K562 (cell line): ENCODE results near the gene FH. TPM values are rescaled to one million over a fixed set of nuclear protein-coding genes. Genes with fewer than 3 reads are reported as not detected.

Experiments used
- L3MBTL2 ChIP-seq: fragments of 450-650 bp; IDR thresholded peaks from 2 replicates; pipeline ENCODE4 v1.6.1; 2016; ENCODE audit warnings: mild to moderate bottlenecking, moderate library complexity
- RCOR1 ChIP-seq, 2 experiments: IDR thresholded peaks; 2 replicates each; pipeline ENCODE4 v1.6.1; 2012; ENCODE audit warnings: low read depth in 2 of 2, low read length in 2 of 2, borderline replicate concordance in 1 of 2, improper control_type of control experiment in 1 of 2
- SIN3A ChIP-seq, 2 experiments: fragments of 150-350 bp in 1 of 2; IDR thresholded peaks; 2 replicates each; pipeline ENCODE4 v1.6.1; 2011 to 2016; ENCODE audit warnings: borderline replicate concordance in 2 of 2, low read depth in 2 of 2, low read length in 2 of 2, mild to moderate bottlenecking in 2 of 2, moderate library complexity in 2 of 2; ENCODE audit not compliant: control insufficient read depth in 1 of 2
- TCF7 ChIP-seq: sonication (generic); IDR thresholded peaks from 2 replicates; pipeline ENCODE4 v1.6.1; 2016; ENCODE audit warnings: antibody characterized with exemption, borderline replicate concordance
- TCFL5 ChIP-seq: fragments of 250-450 bp; sonication (Bioruptor Pico); conservative IDR thresholded peaks from 2 replicates; pipeline ENCODE4 v1.6.1; 2021; ENCODE audit warnings: mild to moderate bottlenecking, moderate library complexity, matching md5 sums
- TEAD1 ChIP-seq, 2 experiments: fragments of 450-650 bp in 1 of 2; sonication (generic) in 1 of 2; formaldehyde crosslinking; IDR thresholded peaks; 2 replicates each; pipeline versions ENCODE4 v1.4.0 to v1.8.0; 2020 to 2022; ENCODE audit warnings: mild to moderate bottlenecking in 2 of 2, missing genetic modification reagents in 1 of 2
- THRAP3 ChIP-seq: fragments of 450-650 bp; IDR thresholded peaks from 2 replicates; pipeline ENCODE4 v1.6.1; 2016; ENCODE audit warnings: mild to moderate bottlenecking, inconsistent platforms, borderline replicate concordance
- ZKSCAN3 ChIP-seq: fragments of 250-450 bp; sonication (Bioruptor Pico); IDR thresholded peaks from 2 replicates; pipeline ENCODE4 v1.4.0; 2020
- ZNF551 ChIP-seq: fragments of 250-450 bp; sonication (Bioruptor Pico); IDR thresholded peaks from 2 replicates; pipeline ENCODE4 v1.5.0; 2021; ENCODE audit warnings: mild to moderate bottlenecking, moderate library complexity
- polyA plus RNA-seq, 8 experiments: library from polyadenylated mRNA; depleted of rRNA in 4 of 8; stranded (reverse) in 5 of 8; unstranded in 3 of 8; fragments of >200 nt; fragmentation: Nextera tagmentation in 2 of 8; fragmentation: Illumina TruSeq in 1 of 8; extraction: Ambion mirVana in 2 of 8; extraction: Trizol in 1 of 8; gene quantifications; 2 replicates each; pipeline versions ENCODE4 v1.2.1 to v1.2.3, GENCODE V29; 2011 to 2014; ENCODE audit warnings: inconsistent platforms in 1 of 8, missing spikeins in 1 of 8
- total RNA-seq, 7 experiments: library from RNA; depleted of rRNA in 6 of 7; stranded (reverse); fragments of >200 nt in 6 of 7; fragmentation: Illumina TruSeq in 2 of 7; extraction: Trizol in 2 of 7; gene quantifications; 2 replicates each; pipeline versions ENCODE4 v1.2.1 to v1.2.3, GENCODE V29; 2011 to 2021; ENCODE audit warnings: low replicate concordance in 1 of 7
- TF ChIP-seq, protein P1 (sequence below): sonication (generic); formaldehyde crosslinking; IDR thresholded peaks from 2 replicates; pipeline ENCODE4 v1.8.0; 2022; ENCODE audit warnings: mild to moderate bottlenecking, missing genetic modification reagents
- TF ChIP-seq, protein P2 (sequence below): fragments of 450-650 bp; IDR thresholded peaks from 2 replicates; pipeline ENCODE4 v1.6.1; 2016; ENCODE audit warnings: antibody characterized with exemption
- TF ChIP-seq, protein P3 (sequence below): fragments of 250-450 bp; sonication (Bioruptor Pico); IDR thresholded peaks from 2 replicates; pipeline ENCODE4 v1.4.0; 2020; ENCODE audit warnings: mild to moderate bottlenecking, moderate library complexity
- TF ChIP-seq, protein P4 (sequence below): fragments of 450-650 bp; IDR thresholded peaks from 2 replicates; pipeline ENCODE4 v1.7.1; 2018; ENCODE audit warnings: mild to moderate bottlenecking, low read depth; ENCODE audit not compliant: partially characterized antibody
- TF ChIP-seq, protein P5 (sequence below): fragments of 450-650 bp; formaldehyde crosslinking; IDR thresholded peaks from 2 replicates; pipeline ENCODE4 v1.4.0; 2020; ENCODE audit warnings: mild to moderate bottlenecking, mixed read lengths

Gene FH
- total and polyA plus RNA-seq, 9 of the 15 experiments (the other 6 are each of a cell fraction or from before 2014, with no cell fraction given), result 117 to 240 (median 211) TPM

DNA sequence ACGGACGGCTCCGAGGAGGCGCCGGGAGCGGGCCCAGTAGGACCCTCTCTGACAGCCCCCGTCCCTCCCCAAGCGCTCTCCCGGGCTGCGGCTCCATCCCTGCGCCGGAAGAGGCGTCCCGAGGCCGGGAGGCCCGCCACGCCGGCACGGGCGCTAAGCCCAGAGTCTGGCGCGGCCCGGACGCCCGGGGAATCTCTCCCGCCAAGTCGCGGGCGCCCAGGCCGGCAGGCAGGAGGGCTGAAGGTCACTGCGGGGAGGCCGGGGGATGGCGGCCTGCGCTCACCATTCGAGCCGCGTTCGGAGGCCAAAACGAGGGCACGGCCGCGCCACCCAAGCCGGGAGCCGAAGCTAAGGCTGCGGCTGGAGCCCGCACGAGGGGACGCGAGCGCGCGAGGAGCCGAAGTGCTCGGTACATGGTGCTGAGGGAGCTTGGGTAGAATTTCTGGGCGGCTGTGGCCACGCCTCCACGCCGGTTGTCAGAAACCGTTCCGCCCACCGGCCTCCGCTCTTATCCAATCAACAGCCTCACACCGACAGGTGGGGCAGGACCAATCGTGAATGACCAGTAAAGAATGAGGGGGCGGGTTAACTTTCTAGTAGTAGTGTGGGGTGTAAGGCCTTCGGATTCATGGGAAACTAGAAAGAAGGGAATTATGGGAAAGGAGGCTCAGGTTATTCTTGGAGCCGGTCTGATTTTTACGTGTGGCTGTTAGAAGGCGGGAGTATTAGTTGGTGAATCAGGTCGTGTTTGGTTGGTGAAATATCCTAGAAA is at the start of gene FH (continued):
- TF ChIP-seq L3MBTL2 (peak; percentile 92), ZKSCAN3 (CRISPR knock-in tag) (no peak), THRAP3 (no peak), SIN3A (IDR thresholded peaks at IDR 0.05; ENCODE audit: borderline replicate concordance in 2 of 2, control insufficient read depth in 1 of 2, low read depth in 2 of 2, low read length in 2 of 2) (peak; percentile 59 to 88), RCOR1 (IDR thresholded peaks at IDR 0.05; ENCODE audit: borderline replicate concordance in 1 of 2, low read depth in 2 of 2, low read length in 2 of 2) (peak; percentile 26 to 73; a peak in 3 of 4 replicates), TCFL5 (CRISPR knock-in tag) (no peak), ZNF551 (CRISPR knock-in tag) (no peak), TEAD1 (CRISPR knock-in tag; IDR thresholded peaks at IDR 0.05) (no peak), TCF7 (peak; percentile 34; the same call in 1 of the 2 replicates)
- TF ChIP-seq, protein P1, sequence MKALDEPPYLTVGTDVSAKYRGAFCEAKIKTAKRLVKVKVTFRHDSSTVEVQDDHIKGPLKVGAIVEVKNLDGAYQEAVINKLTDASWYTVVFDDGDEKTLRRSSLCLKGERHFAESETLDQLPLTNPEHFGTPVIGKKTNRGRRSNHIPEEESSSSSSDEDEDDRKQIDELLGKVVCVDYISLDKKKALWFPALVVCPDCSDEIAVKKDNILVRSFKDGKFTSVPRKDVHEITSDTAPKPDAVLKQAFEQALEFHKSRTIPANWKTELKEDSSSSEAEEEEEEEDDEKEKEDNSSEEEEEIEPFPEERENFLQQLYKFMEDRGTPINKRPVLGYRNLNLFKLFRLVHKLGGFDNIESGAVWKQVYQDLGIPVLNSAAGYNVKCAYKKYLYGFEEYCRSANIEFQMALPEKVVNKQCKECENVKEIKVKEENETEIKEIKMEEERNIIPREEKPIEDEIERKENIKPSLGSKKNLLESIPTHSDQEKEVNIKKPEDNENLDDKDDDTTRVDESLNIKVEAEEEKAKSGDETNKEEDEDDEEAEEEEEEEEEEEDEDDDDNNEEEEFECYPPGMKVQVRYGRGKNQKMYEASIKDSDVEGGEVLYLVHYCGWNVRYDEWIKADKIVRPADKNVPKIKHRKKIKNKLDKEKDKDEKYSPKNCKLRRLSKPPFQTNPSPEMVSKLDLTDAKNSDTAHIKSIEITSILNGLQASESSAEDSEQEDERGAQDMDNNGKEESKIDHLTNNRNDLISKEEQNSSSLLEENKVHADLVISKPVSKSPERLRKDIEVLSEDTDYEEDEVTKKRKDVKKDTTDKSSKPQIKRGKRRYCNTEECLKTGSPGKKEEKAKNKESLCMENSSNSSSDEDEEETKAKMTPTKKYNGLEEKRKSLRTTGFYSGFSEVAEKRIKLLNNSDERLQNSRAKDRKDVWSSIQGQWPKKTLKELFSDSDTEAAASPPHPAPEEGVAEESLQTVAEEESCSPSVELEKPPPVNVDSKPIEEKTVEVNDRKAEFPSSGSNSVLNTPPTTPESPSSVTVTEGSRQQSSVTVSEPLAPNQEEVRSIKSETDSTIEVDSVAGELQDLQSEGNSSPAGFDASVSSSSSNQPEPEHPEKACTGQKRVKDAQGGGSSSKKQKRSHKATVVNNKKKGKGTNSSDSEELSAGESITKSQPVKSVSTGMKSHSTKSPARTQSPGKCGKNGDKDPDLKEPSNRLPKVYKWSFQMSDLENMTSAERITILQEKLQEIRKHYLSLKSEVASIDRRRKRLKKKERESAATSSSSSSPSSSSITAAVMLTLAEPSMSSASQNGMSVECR, result no peak; the same call in 1 of the 2 replicates
- TF ChIP-seq, protein P2, sequence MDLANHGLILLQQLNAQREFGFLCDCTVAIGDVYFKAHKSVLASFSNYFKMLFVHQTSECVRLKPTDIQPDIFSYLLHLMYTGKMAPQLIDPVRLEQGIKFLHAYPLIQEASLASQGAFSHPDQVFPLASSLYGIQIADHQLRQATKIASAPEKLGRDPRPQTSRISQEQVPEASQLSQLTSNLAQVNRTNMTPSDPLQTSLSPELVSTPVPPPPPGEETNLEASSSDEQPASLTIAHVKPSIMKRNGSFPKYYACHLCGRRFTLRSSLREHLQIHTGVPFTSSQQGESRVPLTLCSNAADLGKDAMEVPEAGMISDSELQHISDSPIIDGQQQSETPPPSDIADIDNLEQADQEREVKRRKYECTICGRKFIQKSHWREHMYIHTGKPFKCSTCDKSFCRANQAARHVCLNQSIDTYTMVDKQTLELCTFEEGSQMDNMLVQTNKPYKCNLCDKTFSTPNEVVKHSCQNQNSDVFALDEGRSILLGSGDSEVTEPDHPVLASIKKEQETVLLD, result no peak; the same call in 1 of the 2 replicates
- TF ChIP-seq, protein P3, sequence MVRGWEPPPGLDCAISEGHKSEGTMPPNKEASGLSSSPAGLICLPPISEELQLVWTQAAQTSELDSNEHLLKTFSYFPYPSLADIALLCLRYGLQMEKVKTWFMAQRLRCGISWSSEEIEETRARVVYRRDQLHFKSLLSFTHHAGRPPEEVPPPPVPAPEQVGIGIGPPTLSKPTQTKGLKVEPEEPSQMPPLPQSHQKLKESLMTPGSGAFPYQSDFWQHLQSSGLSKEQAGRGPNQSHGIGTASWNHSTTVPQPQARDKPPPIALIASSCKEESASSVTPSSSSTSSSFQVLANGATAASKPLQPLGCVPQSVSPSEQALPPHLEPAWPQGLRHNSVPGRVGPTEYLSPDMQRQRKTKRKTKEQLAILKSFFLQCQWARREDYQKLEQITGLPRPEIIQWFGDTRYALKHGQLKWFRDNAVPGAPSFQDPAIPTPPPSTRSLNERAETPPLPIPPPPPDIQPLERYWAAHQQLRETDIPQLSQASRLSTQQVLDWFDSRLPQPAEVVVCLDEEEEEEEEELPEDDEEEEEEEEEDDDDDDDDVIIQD (CRISPR knock-in tag), result no peak
- TF ChIP-seq, protein P4, sequence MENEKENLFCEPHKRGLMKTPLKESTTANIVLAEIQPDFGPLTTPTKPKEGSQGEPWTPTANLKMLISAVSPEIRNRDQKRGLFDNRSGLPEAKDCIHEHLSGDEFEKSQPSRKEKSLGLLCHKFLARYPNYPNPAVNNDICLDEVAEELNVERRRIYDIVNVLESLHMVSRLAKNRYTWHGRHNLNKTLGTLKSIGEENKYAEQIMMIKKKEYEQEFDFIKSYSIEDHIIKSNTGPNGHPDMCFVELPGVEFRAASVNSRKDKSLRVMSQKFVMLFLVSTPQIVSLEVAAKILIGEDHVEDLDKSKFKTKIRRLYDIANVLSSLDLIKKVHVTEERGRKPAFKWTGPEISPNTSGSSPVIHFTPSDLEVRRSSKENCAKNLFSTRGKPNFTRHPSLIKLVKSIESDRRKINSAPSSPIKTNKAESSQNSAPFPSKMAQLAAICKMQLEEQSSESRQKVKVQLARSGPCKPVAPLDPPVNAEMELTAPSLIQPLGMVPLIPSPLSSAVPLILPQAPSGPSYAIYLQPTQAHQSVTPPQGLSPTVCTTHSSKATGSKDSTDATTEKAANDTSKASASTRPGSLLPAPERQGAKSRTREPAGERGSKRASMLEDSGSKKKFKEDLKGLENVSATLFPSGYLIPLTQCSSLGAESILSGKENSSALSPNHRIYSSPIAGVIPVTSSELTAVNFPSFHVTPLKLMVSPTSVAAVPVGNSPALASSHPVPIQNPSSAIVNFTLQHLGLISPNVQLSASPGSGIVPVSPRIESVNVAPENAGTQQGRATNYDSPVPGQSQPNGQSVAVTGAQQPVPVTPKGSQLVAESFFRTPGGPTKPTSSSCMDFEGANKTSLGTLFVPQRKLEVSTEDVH, result no peak
- TF ChIP-seq, protein P5, sequence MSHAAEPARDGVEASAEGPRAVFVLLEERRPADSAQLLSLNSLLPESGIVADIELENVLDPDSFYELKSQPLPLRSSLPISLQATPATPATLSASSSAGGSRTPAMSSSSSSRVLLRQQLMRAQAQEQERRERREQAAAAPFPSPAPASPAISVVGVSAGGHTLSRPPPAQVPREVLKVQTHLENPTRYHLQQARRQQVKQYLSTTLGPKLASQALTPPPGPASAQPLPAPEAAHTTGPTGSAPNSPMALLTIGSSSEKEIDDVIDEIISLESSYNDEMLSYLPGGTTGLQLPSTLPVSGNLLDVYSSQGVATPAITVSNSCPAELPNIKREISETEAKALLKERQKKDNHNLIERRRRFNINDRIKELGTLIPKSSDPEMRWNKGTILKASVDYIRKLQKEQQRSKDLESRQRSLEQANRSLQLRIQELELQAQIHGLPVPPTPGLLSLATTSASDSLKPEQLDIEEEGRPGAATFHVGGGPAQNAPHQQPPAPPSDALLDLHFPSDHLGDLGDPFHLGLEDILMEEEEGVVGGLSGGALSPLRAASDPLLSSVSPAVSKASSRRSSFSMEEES (CRISPR knock-in tag), result no peak; the same call in 1 of the 2 replicates
